Stimulated activated CD8-positive, alpha-beta memory T cell treated with anti-CD3 and anti-CD28 coated beads, Interleukin-12 subunit alpha, Interleukin-12 subunit beta, amount 100 ng/mL, for 24 hours (primary cell): Measurements from ENCODE around the gene ZDHHC9.
"Not testable (repeated sequence)": the region's sequence is repeated elsewhere in the genome, so short reads cannot be mapped to it uniquely, and the experiment has no call there.

Source experiments
- DNase-seq: peaks from one replicate; pipeline ENCODE4 v3.0.0-alpha.2; 2020; ENCODE audit errors: extremely low read depth

The ZDHHC9 gene

DNA sequence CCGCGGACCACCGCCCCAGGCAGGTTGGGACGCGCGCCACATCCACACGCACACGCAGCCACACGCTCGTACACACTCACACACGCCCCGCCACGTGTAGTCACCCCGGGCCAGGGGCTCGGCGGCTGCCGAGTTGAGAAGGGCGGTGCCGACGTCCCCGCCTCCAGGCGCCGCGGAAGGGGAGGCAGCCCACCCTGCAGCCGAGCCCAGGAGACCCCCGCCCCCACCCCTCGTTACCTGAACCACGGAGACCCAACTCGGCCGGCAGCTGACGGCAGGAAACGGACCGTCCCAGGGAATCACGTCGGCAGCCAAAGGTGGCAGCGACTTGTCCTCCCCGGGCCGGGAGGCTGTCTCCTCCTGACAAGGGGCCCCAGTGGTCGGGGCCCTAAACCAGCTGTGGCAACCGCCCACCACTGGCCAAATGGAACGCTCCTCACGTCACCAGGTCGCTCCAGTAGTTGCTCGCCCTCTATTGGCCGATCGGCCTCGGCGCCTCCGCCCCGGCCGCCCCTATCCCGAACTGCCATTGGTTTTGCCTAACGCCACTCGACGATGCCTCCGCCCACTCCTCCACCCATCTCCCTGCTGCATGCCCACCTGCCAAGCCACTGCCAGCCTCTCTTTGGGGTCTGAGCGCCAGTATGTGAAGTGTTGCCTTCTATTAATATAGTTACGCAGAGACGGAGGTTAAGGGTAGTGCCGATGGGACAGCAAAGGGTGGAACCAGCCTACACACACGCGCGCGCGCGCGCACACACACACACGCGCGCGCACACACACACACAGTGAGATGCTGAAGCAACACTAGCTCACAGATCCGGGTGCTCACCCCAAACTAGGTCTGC lies at the start of gene ZDHHC9:
Gene ZDHHC9, minus strand, starts transcription at position 428 of the 848 bp plus-strand sequence. CDS start 1,941 bp downstream, outside the sequence.
- DNase-seq, result peak; percentile 49

GRCh38 chrX:129877401-129877800 lies 33.7 kb upstream of the ZDHHC9 start:
- no peak for DNase-seq

GRCh38 chrX:129876771-129877305 lies 33.2 kb upstream of the ZDHHC9 start:
- no peak for DNase-seq

- DNase-seq, result no peak
Measured at GRCh38 chrX:129875669-129876068, 32.0 kb upstream of the ZDHHC9 start.

DNA sequence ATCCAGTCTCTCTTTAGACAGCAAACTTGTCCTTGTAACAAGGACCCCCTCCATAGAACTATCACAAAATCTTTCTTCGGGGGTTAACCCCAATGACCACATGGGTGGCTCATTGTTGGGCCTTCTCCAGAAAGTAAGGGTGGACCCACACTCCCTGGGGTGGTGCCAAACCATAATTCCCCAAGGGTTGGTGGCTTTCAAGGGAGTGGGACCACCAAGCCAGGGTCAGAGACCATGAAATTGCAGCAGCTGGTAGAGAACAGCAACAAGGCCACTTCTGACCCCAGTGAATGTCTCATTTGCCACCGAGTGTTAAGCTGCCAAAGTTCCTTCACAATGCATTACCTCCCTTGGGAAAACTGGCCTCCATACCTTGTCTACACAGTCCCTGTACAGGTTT lies 28.8 kb upstream of the ZDHHC9 start:
- DNase-seq, result no peak

DNA sequence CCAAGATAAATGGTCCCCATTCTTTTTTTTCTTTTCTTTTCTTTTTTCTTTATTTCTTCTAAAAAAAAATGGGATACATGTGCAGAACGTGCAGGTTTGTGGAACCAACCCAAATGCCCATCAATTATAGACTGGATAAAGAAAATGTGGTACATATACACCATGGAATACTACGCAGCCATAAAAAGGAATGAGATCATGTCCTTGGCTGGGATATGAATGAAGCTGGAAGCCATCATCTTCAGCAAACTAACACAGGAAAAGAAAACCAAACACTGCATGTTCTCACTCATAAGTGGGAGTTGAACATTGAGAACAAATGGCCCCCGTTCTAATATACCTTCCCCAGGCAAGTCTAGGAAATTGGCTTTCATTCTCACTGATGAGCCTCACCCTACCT lies 22.6 kb upstream of the ZDHHC9 start:
- not testable (repeated sequence) for DNase-seq

DNA sequence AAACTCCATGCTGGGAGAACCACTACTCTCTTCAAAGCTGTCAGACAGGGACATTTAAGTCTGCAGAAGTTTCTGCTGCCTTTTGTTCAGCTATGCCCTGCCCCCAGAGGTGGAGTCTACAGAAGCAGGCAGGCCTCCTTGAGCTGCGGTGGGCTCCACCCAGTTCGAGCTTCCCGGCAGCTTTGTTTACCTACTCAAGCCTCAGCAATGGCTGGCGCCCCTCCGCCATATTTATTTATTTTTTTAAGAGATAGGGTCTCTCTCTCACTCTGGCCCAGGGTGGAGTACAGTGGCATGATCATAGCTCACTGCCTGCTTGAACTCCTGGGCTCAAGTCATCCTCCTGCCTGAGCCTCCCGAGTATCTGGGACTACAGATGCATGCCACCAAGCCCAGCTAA lies 15.4 kb upstream of the ZDHHC9 start:
- DNase-seq, result not testable (repeated sequence)

DNA sequence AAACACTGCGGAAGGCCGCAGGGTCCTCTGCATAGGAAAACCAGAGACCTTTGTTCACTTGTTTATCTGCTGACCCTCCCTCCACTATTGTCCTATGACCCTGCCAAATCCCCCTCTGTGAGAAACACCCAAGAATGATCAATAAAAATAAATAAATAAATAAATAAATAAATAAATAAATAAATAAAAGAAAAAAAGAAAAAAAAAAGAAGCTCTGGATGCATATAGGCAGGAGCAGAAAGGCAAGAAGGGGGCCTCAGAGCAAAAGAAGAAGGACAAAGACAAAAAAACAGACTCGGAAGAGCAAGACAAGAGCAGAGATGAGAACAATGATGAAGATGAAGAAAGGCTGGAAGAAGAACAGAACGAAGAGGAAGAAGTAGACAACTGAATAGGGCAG lies 8.1 kb upstream of the ZDHHC9 start:
- DNase-seq, result not testable (repeated sequence)

GRCh38 chrX:129846716-129847115 lies 3.0 kb upstream of the ZDHHC9 start:
- DNase-seq, result no peak

GRCh38 chrX:129845616-129846190 lies 2.0 kb upstream of the ZDHHC9 start:
- no peak for DNase-seq

DNA sequence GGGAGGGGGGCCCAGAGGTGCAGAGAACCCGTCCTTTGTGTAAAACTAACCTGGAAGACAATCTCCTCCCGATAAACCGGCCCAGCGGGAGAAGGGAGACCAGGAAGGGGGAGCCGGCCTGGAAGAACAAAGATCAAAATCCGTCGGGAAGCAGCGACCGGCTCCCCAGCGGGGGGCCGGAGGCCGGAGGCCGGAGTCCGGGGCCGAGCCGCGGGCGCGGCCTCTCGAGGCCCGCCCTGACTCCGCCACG lies 552 bp downstream of the ZDHHC9 start:
- DNase-seq, result no peak

GRCh38 chrX:129842510-129843208 lies 1.0 kb downstream of the ZDHHC9 start:
- no peak for DNase-seq

- DNase-seq, result no peak
Measured at GRCh38 chrX:129840344-129840743, 3.3 kb downstream of the ZDHHC9 start.

DNA sequence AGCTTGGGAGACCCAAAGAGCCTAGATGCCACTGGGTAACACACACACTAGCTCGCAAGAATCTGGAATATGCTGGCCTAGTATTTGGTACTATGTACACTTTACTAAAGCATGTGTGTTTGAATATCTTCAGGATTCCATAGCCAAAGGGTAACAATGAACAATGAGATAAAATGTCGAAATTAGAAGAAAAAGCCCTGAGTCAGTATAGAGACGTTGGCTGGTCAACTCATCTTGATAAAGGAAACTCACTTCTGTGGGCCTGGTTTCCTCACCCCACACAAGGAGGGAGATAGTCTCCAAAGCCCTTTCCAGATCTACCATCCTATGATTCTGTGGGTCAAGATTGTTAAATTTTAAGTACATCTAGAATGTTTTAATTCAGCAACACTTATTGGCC lies 6.9 kb downstream of the ZDHHC9 start:
- DNase-seq, result no peak

DNA sequence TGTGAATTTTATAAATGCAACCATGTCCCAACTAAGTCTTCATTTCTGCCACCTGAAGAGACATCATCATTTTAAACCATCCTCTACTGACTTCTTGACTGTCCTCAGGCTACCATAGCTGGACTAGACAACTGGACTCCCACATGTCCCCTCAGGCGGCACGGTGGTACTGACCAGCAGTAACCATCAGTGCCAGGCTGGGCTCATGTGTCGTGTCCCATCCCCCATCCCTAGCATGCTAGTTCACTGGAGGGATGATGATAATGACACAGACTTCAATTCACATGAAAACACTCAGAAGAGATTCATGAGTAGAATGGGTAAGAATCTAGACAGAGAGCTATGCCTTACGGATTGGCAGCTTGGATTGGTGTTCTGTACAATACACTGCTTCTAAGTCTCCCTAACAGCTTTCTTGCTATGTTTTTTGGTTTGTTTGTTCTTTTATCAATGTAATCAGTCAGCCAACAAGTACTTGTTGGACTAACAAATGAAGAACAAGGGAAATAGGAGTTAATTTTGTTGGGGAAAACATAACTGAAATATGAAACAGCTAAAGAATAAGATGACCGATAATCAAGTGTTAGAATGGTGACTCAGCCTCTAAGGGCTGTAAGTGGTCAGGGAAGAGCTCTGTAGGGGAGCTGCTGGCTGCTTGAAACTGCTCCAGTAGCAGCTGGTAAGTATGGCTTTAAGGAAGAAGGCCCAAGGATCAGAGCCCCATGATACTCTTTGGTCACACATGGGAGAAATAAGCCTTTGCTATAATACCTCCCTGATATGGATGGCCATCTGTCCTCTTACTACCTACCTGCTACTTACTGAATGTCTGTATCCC lies 10.3 kb downstream of the ZDHHC9 start:
- DNase-seq, result no peak

GRCh38 chrX:129831091-129831885 lies 12.4 kb downstream of the ZDHHC9 start:
- DNase-seq, result no peak

GRCh38 chrX:129830494-129830893 lies 13.2 kb downstream of the ZDHHC9 start:
- no peak for DNase-seq

- DNase-seq, result no peak
Measured at GRCh38 chrX:129825746-129826505, 17.8 kb downstream of the ZDHHC9 start.

- no peak for DNase-seq
Measured at GRCh38 chrX:129824620-129825019, 19.1 kb downstream of the ZDHHC9 start.

GRCh38 chrX:129823522-129823921 lies 20.2 kb downstream of the ZDHHC9 start:
- DNase-seq, result no peak
